ENCODE results near the gene HDGFL2.
A peak's percentile ranks its signal among the peaks of the same experiment; 100 is the strongest.

The HDGFL2 gene

DNA sequence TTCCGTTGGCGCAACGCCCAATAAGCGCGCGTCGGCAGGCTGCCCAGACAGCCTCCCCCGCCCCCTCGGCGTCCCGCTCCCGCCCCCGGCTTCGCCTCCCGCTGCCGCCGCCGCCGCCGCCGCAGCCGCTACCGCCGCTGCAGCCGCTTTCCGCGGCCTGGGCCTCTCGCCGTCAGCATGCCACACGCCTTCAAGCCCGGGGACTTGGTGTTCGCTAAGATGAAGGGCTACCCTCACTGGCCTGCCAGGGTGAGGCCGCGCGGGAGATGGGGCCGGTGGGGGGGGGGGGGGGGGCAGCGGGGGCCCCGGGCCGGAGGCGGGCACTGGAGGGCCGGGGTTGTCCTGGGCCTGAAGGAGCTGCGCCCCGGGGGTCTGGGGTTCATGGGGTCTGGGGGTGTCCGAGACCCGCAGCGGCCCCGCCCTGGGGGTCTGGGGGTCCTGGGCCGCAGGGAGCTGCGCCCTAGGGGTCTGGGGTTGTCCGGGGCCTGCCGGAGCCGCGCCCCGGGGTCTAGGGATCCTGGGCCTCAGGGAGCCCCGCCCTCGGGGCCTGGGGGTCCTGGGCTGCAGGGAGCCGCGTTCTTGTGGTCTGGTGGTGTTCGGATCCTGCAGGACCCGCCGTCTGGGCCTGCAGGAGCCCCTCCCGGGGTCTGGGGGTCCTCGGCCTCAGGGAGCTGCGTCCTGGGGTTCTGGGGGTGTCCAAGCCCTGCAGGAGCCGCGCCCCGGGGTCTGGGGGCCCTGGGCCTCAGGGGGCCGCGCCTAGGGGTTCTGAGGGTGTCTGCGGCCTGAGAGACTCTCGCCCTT is at the start of gene HDGFL2:
Gene HDGFL2, plus strand, starts transcription at position 124 of the 801 bp plus-strand sequence. Its CDS starts 54 bp downstream, at position 178.
- H3K9ac ChIP-seq (ENCODE audit: low read length) = peak within 1 kb of the TSS; percentile 49
- H3K4me1 ChIP-seq (ENCODE audit: insufficient read depth, low read length) = peaks cover 21% of the 10 kb centered on the region
- peak within 1 kb of the TSS; percentile 92 for H3K27ac ChIP-seq (ENCODE audit: low read depth, low read length)
- peaks cover 12% of the 10 kb centered on the region for H3K36me3 ChIP-seq (ENCODE audit: insufficient read depth, low read length)
- peak within 1 kb of the TSS; percentile 68 to 78 for H3K4me3 ChIP-seq (ENCODE audit: low read depth in 1 of 2, low read length in 2 of 2)
- H3K9me3 ChIP-seq (ENCODE audit: low read length) = no peaks in the 10 kb centered on the region
- no peaks in the 10 kb centered on the region for H3K27me3 ChIP-seq (ENCODE audit: control insufficient read depth in 1 of 2, insufficient read depth in 2 of 2, low read length in 2 of 2)

- Histone ChIP-seq H3K27me3 (ENCODE audit: control insufficient read depth in 1 of 2, insufficient read depth in 2 of 2, low read length in 2 of 2) (no peaks in the 10 kb centered on the region), H3K9ac (ENCODE audit: low read length) (no peak overlapping the region), H3K4me1 (ENCODE audit: insufficient read depth, low read length) (no peaks in the 10 kb centered on the region), H3K4me3 (ENCODE audit: low read depth in 1 of 2, low read length in 2 of 2) (no peak overlapping the region), H3K9me3 (ENCODE audit: low read length) (no peaks in the 10 kb centered on the region), H3K36me3 (ENCODE audit: insufficient read depth, low read length) (no peaks in the 10 kb centered on the region), H3K27ac (ENCODE audit: low read depth, low read length) (no peak overlapping the region)
Measured at GRCh38 chr19:4423416-4424126, 48.5 kb upstream of the HDGFL2 start.

GRCh38 chr19:4425537-4425936 is 46.6 kb upstream of the HDGFL2 start:
- no peak overlapping the region for H3K4me3 ChIP-seq (ENCODE audit: low read depth in 1 of 2, low read length in 2 of 2)

DNA sequence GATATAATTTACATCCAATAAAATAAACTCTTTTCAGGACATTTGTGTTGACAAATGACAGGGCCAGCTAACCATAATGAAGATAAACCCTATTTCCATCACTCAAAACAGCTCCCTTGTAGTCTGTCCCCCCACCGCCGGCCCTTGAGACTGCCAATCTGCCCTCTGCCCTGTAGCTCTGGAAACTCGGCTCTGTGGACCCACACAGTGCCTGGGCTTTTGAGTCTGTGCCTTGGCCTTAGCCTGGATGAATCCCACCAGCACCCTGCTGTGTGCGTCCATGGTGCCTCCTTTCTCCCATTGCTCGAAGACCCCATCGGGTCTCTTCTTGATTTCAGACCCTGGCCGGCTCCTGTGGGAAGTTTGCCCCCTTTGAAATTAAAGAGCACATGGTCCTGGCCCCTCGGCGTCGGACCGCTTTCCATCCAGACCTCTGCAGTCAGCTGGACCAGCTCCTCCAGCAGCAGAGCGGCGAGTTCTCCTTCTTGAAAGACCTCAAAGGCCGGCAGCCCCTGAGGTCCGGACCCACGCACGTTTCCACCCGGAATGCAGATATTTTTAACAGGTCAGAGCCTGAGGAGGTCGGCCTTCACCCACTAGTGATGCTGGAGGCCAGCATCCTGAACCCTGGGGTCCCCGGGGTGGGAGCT is 43.6 kb upstream of the HDGFL2 start:
- no peaks in the 10 kb centered on the region for H3K27me3 ChIP-seq (ENCODE audit: control insufficient read depth in 1 of 2, insufficient read depth in 2 of 2, low read length in 2 of 2)
- H3K4me1 ChIP-seq (ENCODE audit: insufficient read depth, low read length) = no peaks in the 10 kb centered on the region
- H3K9me3 ChIP-seq (ENCODE audit: low read length) = no peaks in the 10 kb centered on the region
- H3K9ac ChIP-seq (ENCODE audit: low read length) = no peak overlapping the region
- no peak overlapping the region for H3K27ac ChIP-seq (ENCODE audit: low read depth, low read length)
- no peak overlapping the region for H3K4me3 ChIP-seq (ENCODE audit: low read depth in 1 of 2, low read length in 2 of 2)
- H3K36me3 ChIP-seq (ENCODE audit: insufficient read depth, low read length) = no peaks in the 10 kb centered on the region

More at GRCh38 chr19:4425537-4425936, 46.6 kb upstream of the HDGFL2 start:
- Histone ChIP-seq H3K27me3 (ENCODE audit: control insufficient read depth in 1 of 2, insufficient read depth in 2 of 2, low read length in 2 of 2) (no peaks in the 10 kb centered on the region), H3K36me3 (ENCODE audit: insufficient read depth, low read length) (no peaks in the 10 kb centered on the region), H3K4me1 (ENCODE audit: insufficient read depth, low read length) (no peaks in the 10 kb centered on the region), H3K9me3 (ENCODE audit: low read length) (no peaks in the 10 kb centered on the region), H3K27ac (ENCODE audit: low read depth, low read length) (no peak overlapping the region), H3K9ac (ENCODE audit: low read length) (no peak overlapping the region)

- Histone ChIP-seq H3K4me1 (ENCODE audit: insufficient read depth, low read length) (no peaks in the 10 kb centered on the region), H3K9me3 (ENCODE audit: low read length) (no peaks in the 10 kb centered on the region), H3K27me3 (ENCODE audit: control insufficient read depth in 1 of 2, insufficient read depth in 2 of 2, low read length in 2 of 2) (no peaks in the 10 kb centered on the region), H3K4me3 (ENCODE audit: low read depth in 1 of 2, low read length in 2 of 2) (no peak overlapping the region), H3K36me3 (ENCODE audit: insufficient read depth, low read length) (no peaks in the 10 kb centered on the region), H3K27ac (ENCODE audit: low read depth, low read length) (no peak overlapping the region), H3K9ac (ENCODE audit: low read length) (no peak overlapping the region)
Measured at GRCh38 chr19:4429256-4429655, 42.8 kb upstream of the HDGFL2 start.

GRCh38 chr19:4429771-4430171 is 42.3 kb upstream of the HDGFL2 start:
- Histone ChIP-seq H3K36me3 (ENCODE audit: insufficient read depth, low read length) (no peaks in the 10 kb centered on the region), H3K27ac (ENCODE audit: low read depth, low read length) (no peak overlapping the region), H3K4me3 (ENCODE audit: low read depth in 1 of 2, low read length in 2 of 2) (no peak overlapping the region), H3K27me3 (ENCODE audit: control insufficient read depth in 1 of 2, insufficient read depth in 2 of 2, low read length in 2 of 2) (no peaks in the 10 kb centered on the region), H3K4me1 (ENCODE audit: insufficient read depth, low read length) (no peaks in the 10 kb centered on the region), H3K9ac (ENCODE audit: low read length) (no peak overlapping the region), H3K9me3 (ENCODE audit: low read length) (no peaks in the 10 kb centered on the region)

DNA sequence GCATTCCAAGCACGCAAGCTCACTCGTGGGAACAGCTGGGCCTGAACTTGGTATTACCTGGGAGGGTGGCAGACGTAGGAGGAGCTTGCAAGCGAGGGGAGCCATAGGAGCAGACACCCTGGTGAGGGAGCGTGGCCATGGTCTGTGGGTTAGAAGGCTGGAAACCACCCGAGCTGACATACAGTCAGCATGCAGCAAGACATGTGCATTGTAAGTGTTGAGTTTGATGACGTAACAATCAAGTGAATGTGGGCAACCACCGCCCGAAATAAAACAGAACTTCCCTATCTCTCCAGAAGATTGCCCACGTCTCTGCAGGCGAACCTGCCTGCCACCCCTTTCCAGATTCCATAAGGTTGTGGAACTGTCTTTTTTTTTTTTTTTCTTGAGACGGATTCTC is 41.3 kb upstream of the HDGFL2 start:
- H3K9ac ChIP-seq (ENCODE audit: low read length) = no peak overlapping the region
- no peak overlapping the region for H3K4me3 ChIP-seq (ENCODE audit: low read depth in 1 of 2, low read length in 2 of 2)
- H3K27me3 ChIP-seq (ENCODE audit: control insufficient read depth in 1 of 2, insufficient read depth in 2 of 2, low read length in 2 of 2) = no peaks in the 10 kb centered on the region
- H3K36me3 ChIP-seq (ENCODE audit: insufficient read depth, low read length) = no peaks in the 10 kb centered on the region
- no peaks in the 10 kb centered on the region for H3K4me1 ChIP-seq (ENCODE audit: insufficient read depth, low read length)
- no peak overlapping the region for H3K27ac ChIP-seq (ENCODE audit: low read depth, low read length)
- H3K9me3 ChIP-seq (ENCODE audit: low read length) = no peaks in the 10 kb centered on the region

- H3K27ac ChIP-seq (ENCODE audit: low read depth, low read length) = no peak overlapping the region
Measured at GRCh38 chr19:4431296-4431695, 40.8 kb upstream of the HDGFL2 start.

DNA sequence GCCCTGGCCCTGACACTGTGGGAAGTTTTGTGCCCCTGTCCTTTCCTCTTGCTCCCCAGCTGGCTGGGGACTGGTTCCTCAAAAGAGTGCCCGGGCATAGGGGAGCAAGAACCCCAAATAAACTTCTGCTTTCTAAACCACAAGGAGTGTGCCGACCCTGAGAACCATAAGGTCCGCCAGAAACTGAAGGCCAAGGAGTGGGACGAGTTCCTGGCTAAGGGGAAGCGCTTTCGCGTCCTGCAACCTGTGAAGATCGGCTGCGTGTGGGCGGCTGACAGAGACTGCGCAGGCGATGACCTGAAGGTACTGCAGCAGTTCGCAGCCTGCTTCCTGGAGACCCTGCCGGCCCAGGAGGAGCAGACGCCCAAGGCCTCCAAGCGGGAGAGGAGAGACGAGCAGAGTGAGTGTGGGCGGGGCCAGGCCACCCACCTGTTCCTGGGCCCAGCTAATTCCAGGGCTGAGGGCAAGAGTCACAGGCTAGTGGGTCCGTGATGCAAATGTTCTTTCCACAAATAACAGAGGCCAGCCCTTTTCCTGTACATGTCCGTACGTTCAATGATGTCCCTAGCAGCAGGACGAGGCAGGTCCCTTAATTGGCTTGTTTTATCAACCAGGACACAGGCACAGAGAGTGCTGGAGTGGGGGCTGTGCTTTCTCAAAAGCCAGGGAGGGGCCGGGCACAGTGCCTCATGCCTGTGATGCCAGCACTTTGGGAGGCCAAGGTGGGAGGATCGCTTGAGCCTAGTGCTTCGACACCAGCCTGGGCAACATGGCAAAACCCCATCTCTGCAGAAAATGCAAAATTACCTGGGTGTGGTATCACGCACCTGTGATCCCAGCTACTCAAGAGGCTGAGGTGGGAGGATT is 40.1 kb upstream of the HDGFL2 start:
- Histone ChIP-seq H3K4me3 (ENCODE audit: low read depth in 1 of 2, low read length in 2 of 2) (no peak overlapping the region), H3K9me3 (ENCODE audit: low read length) (no peaks in the 10 kb centered on the region), H3K27me3 (ENCODE audit: control insufficient read depth in 1 of 2, insufficient read depth in 2 of 2, low read length in 2 of 2) (no peaks in the 10 kb centered on the region), H3K4me1 (ENCODE audit: insufficient read depth, low read length) (no peaks in the 10 kb centered on the region), H3K9ac (ENCODE audit: low read length) (no peak overlapping the region), H3K36me3 (ENCODE audit: insufficient read depth, low read length) (no peaks in the 10 kb centered on the region), H3K27ac (ENCODE audit: low read depth, low read length) (no peak overlapping the region)

More at GRCh38 chr19:4431296-4431695, 40.8 kb upstream of the HDGFL2 start:
- Histone ChIP-seq H3K27me3 (ENCODE audit: control insufficient read depth in 1 of 2, insufficient read depth in 2 of 2, low read length in 2 of 2) (no peaks in the 10 kb centered on the region), H3K4me1 (ENCODE audit: insufficient read depth, low read length) (no peaks in the 10 kb centered on the region), H3K9ac (ENCODE audit: low read length) (no peak overlapping the region), H3K4me3 (ENCODE audit: low read depth in 1 of 2, low read length in 2 of 2) (no peak overlapping the region), H3K36me3 (ENCODE audit: insufficient read depth, low read length) (no peaks in the 10 kb centered on the region), H3K9me3 (ENCODE audit: low read length) (no peaks in the 10 kb centered on the region)

DNA sequence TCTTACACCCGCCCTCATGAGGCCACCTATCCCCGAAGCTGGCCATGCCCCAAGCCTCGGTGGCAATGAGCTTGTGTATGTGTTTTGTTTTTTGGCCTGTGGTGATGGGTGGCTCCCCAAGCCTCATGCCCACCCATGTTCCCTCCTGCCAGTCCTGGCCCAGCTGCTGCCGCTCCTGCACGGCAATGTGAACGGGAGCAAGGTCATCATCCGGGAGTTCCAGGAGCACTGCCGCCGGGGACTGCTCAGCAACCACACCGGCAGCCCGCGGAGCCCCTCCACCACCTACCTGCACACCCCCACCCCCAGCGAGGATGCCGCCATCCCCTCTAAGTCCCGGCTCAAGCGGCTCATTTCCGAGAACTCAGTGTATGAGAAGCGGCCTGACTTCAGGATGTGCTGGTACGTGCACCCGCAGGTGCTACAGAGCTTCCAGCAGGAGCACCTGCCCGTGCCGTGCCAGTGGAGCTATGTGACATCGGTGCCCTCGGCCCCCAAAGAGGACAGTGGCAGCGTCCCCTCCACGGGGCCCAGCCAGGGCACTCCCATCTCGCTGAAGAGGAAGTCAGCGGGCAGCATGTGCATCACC is 39.1 kb upstream of the HDGFL2 start:
- Histone ChIP-seq H3K4me1 (ENCODE audit: insufficient read depth, low read length) (no peaks in the 10 kb centered on the region), H3K36me3 (ENCODE audit: insufficient read depth, low read length) (no peaks in the 10 kb centered on the region)

More for the DNA sequence above, 39.1 kb upstream of the HDGFL2 start:
- no peak overlapping the region for H3K27ac ChIP-seq (ENCODE audit: low read depth, low read length)
- H3K9me3 ChIP-seq (ENCODE audit: low read length) = no peaks in the 10 kb centered on the region
- no peaks in the 10 kb centered on the region for H3K27me3 ChIP-seq (ENCODE audit: control insufficient read depth in 1 of 2, insufficient read depth in 2 of 2, low read length in 2 of 2)
- no peak overlapping the region for H3K9ac ChIP-seq (ENCODE audit: low read length)
- H3K4me3 ChIP-seq (ENCODE audit: low read depth in 1 of 2, low read length in 2 of 2) = no peak overlapping the region

Data from muscle layer of colon (tissue), 2 donors.